Activated CD4-positive, alpha-beta T cell treated with anti-CD3 and anti-CD28 coated beads, Interleukin-2, amount 50 U/mL, for 48 hours (primary cell): ENCODE results near the gene TSPAN14.
A peak's percentile ranks its signal among the peaks of the same experiment; 100 is the strongest.
"Not testable (repeated sequence)": the region's sequence is repeated elsewhere in the genome, so short reads cannot be mapped to it uniquely, and the experiment has no call there.

Experiments
- DNase-seq, 2 experiments: peaks; one replicate each; pipeline ENCODE4 v3.0.0-alpha.2; 2020

The TSPAN14 gene

GRCh38 chr10:80530251-80530650 is 76.1 kb downstream of the TSPAN14 start:
- peak; percentile 59 to 66 for DNase-seq

- no peak for DNase-seq
Observed at GRCh38 chr10:80530816-80531215, 76.7 kb downstream of the TSPAN14 start.

GRCh38 chr10:80532571-80532970 is 78.5 kb downstream of the TSPAN14 start:
- DNase-seq: no peak

GRCh38 chr10:80534059-80534458 is 79.9 kb downstream of the TSPAN14 start:
- DNase-seq: not testable (repeated sequence)

GRCh38 chr10:80534646-80535045 is 80.5 kb downstream of the TSPAN14 start:
- not testable (repeated sequence) for DNase-seq

- peak; percentile 78 to 79 for DNase-seq
Observed at GRCh38 chr10:80535671-80536360, 81.7 kb downstream of the TSPAN14 start.

GRCh38 chr10:80536361-80536835 is 82.3 kb downstream of the TSPAN14 start:
- DNase-seq: no peak

GRCh38 chr10:80537086-80537735 is 83.1 kb downstream of the TSPAN14 start:
- no peak for DNase-seq

- DNase-seq: no peak
Observed at GRCh38 chr10:80537736-80538480, 83.8 kb downstream of the TSPAN14 start, which contains the start of gene SH2D4B. Gene SH2D4B (plus strand): TSS chr10:80537902. CDS start chr10:80538332, 430 bp downstream.

- DNase-seq: no peak
Observed at GRCh38 chr10:80538481-80539185, 84.5 kb downstream of the TSPAN14 start.

GRCh38 chr10:80539421-80540031 is 85.4 kb downstream of the TSPAN14 start:
- DNase-seq: no peak

- no peak for DNase-seq
Observed at GRCh38 chr10:80540136-80540535, 86.0 kb downstream of the TSPAN14 start.

- DNase-seq: no peak
Observed at GRCh38 chr10:80540618-80540980, 86.5 kb downstream of the TSPAN14 start.

GRCh38 chr10:80540981-80541750 is 87.1 kb downstream of the TSPAN14 start:
- DNase-seq: no peak

- DNase-seq: no peak
Observed at GRCh38 chr10:80542053-80542452, 87.9 kb downstream of the TSPAN14 start.

GRCh38 chr10:80542652-80543318 is 88.7 kb downstream of the TSPAN14 start:
- no peak for DNase-seq

- not testable (repeated sequence) for DNase-seq
Observed at GRCh38 chr10:80543319-80543672, 89.2 kb downstream of the TSPAN14 start.

- DNase-seq: no peak
Observed at GRCh38 chr10:80544316-80544953, 90.3 kb downstream of the TSPAN14 start.

- DNase-seq: no peak
Observed at GRCh38 chr10:80545258-80545881, 91.3 kb downstream of the TSPAN14 start.

- no peak for DNase-seq
Observed at GRCh38 chr10:80552151-80552646, 98.1 kb downstream of the TSPAN14 start.
